WTC11 (cell line): Measurements from ENCODE around the gene TCEAL9.

Source experiments
- CREB1 ChIP-seq: sonication (generic); formaldehyde crosslinking; IDR thresholded peaks from 2 replicates; pipeline ENCODE4 v1.8.0; 2023; ENCODE audit warnings: mild to moderate bottlenecking, missing genetic modification reagents
- JUN ChIP-seq: sonication (generic); formaldehyde crosslinking; IDR thresholded peaks from 2 replicates; pipeline ENCODE4 v1.8.0; 2023; ENCODE audit warnings: mild to moderate bottlenecking, missing genetic modification reagents
- NR3C1 ChIP-seq: sonication (generic); formaldehyde crosslinking; conservative IDR thresholded peaks from 2 replicates; pipeline ENCODE4 v1.8.1; 2023; ENCODE audit warnings: low read depth, mild to moderate bottlenecking, missing genetic modification reagents
- PRRX2 ChIP-seq: fragments of 250-450 bp; sonication (Bioruptor Pico); IDR thresholded peaks from 2 replicates; pipeline ENCODE4 v1.8.0; 2021; ENCODE audit warnings: mild to moderate bottlenecking
- TF ChIP-seq, protein P1 (sequence below): sonication (generic); formaldehyde crosslinking; IDR thresholded peaks from 2 replicates; pipeline ENCODE4 v1.8.0; 2022; ENCODE audit warnings: mild to moderate bottlenecking, missing genetic modification reagents
- TF ChIP-seq, protein P2 (sequence below): fragments of 200-600 bp; IDR thresholded peaks from 2 replicates; pipeline ENCODE4 v1.8.0; 2022; ENCODE audit warnings: antibody characterized with exemption

DNA sequence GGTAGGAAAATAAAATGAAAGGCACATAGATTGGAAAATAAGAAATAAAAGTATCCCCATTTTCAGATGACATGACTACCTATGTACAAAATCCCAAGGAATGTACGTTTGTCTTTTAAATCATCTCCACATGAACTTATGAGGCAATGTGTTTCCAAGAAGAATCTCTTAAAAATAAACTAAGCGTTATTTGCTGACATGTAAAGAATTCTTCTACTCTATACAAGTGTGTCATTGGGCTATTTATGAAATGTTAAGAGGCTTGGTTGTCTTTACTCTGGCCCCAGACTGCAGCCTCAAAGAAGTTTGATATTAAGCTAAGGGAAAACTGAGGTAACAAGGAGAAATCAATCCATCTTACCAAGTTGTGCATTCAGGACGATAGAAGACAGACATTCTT is 37.2 kb downstream of the TCEAL9 start:
- TF ChIP-seq NR3C1 (CRISPR knock-in tag) (no peak), CREB1 (CRISPR knock-in tag) (no peak), JUN (CRISPR knock-in tag) (no peak), PRRX2 (no peak)
- TF ChIP-seq, protein P1, sequence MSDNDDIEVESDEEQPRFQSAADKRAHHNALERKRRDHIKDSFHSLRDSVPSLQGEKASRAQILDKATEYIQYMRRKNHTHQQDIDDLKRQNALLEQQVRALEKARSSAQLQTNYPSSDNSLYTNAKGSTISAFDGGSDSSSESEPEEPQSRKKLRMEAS (CRISPR knock-in tag), result no peak
- TF ChIP-seq, protein P2, sequence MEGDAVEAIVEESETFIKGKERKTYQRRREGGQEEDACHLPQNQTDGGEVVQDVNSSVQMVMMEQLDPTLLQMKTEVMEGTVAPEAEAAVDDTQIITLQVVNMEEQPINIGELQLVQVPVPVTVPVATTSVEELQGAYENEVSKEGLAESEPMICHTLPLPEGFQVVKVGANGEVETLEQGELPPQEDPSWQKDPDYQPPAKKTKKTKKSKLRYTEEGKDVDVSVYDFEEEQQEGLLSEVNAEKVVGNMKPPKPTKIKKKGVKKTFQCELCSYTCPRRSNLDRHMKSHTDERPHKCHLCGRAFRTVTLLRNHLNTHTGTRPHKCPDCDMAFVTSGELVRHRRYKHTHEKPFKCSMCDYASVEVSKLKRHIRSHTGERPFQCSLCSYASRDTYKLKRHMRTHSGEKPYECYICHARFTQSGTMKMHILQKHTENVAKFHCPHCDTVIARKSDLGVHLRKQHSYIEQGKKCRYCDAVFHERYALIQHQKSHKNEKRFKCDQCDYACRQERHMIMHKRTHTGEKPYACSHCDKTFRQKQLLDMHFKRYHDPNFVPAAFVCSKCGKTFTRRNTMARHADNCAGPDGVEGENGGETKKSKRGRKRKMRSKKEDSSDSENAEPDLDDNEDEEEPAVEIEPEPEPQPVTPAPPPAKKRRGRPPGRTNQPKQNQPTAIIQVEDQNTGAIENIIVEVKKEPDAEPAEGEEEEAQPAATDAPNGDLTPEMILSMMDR, result no peak
